NCI-H1105 (cell line): Measurements from ENCODE around the gene KDM2B.

Source experiments
- DNase-seq: peaks from one replicate; lab custom pipeline; 2025; lab: John Stamatoyannopoulos, UW

Gene KDM2B

GRCh38 chr12:121530600-121531355 is 50.0 kb downstream of the KDM2B start:
- no peak for DNase-seq

DNA sequence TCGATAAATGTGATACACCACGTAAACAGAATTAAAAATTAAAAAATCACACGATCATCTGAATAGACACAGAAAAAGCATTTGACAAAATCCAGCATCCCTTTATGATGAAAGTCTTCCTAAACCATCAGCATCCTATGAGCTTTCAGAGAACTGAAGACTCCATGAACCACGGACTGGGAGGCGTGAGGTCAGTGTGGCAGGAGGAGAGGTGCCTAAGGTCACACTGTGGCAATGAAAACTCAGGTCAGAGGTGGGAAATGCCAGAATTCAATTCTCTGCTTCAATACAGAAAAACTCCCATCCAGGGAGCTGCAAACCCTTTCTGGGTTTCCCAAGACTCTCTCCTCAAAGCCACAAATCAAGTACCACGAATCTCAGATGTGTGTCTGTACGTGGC is 51.6 kb downstream of the KDM2B start:
- no peak for DNase-seq

GRCh38 chr12:121525411-121525810 is 55.4 kb downstream of the KDM2B start:
- no peak for DNase-seq

- no peak for DNase-seq
Measured at GRCh38 chr12:121524196-121524916, 56.5 kb downstream of the KDM2B start.

- DNase-seq: no peak
Measured at GRCh38 chr12:121523741-121524140, 57.1 kb downstream of the KDM2B start.

DNA sequence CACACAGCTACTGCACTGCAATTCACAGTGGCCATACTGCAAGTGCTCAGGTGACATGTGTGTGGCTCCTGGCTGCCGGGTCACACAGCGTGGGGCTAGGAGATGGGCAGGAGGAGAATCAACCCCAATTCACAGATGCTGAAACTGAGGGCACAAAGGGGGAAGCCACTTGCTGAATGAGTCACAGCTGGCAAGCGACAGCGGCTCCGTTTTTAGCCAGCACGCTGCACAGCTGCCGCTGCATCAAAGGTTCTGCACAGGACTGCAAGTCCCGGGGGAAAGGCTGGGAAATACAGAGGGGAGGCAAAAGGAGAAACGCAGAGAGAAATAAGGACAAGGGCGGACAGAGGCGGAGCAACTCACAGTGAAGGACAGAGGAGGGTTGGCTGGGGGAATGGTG is 57.9 kb downstream of the KDM2B start:
- DNase-seq: no peak

DNA sequence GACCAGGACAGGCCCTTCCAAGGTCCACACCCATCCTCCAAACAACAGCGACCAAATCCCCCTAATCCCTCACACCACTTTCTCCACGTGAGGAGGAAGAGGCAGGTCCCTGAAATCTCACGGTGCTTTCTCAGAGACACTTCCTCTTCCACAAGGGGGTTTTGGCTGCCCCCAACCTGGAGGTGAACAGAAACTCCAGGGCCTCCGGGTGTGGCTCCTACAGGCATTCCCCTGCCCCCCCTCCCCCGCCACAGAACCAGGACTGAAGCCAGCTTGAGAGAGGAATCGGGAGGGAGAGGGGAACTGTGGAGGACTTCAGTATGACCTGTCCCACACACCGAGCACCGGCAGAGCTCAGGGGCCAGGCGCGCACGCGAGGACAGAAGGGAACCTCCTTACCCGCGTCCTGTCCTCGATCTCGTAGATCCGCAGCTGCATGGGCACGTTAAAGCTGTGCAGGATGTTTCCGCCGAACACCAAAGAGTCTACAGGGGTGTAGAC is 60.2 kb downstream of the KDM2B start:
- DNase-seq: no peak

- DNase-seq: no peak
Measured at GRCh38 chr12:121520119-121520518, 60.7 kb downstream of the KDM2B start.

DNA sequence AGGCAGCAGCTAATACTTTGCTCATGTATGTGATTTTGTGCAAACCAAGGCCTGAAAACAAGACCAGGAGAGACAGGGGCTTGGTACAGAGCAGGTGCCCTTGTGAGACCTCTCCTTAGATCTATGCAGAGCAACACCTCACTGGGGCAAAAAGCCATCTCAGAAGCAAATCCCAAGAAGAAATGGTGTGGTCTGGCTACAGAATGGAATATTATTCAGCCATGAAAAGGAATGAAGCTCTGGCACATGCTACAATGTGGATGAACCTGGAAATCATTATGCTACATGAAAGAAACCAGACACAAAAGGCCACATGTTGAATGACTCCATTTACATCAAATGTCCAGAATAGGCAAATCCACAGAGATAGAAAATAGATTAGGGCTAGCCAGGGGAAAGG is 61.6 kb downstream of the KDM2B start:
- no peak for DNase-seq

- DNase-seq: no peak
Measured at GRCh38 chr12:121518656-121519055, 62.2 kb downstream of the KDM2B start.

DNA sequence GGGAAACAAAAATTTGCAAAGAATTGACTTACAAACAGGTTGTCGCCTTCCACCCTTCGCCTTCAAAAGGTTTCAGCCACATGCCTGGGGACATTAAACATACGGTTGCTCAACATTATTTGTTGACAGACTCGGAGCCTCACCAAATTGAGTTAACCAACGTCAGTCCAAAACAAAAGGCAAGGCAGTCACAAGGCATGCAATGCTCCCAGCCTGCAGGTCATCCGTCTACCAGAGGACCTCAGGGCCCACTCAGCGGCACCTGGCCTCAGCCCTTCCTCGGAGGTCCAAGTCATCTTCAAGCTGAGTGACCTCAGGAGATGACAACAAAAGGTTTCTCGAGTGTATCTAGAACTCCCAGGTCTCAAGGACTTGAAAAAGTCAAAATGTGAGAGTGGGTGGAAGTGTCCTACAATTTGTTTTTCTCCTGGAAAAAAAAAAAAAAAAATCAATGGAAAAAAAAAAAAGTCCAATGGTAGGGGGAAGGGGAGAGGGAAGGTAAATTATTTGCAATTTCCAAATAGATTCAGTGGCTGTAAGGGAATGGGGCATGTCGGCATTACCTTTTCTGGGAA is 64.3 kb downstream of the KDM2B start:
- DNase-seq: no peak

- no peak for DNase-seq
Measured at GRCh38 chr12:121515615-121516014, 65.2 kb downstream of the KDM2B start.

DNA sequence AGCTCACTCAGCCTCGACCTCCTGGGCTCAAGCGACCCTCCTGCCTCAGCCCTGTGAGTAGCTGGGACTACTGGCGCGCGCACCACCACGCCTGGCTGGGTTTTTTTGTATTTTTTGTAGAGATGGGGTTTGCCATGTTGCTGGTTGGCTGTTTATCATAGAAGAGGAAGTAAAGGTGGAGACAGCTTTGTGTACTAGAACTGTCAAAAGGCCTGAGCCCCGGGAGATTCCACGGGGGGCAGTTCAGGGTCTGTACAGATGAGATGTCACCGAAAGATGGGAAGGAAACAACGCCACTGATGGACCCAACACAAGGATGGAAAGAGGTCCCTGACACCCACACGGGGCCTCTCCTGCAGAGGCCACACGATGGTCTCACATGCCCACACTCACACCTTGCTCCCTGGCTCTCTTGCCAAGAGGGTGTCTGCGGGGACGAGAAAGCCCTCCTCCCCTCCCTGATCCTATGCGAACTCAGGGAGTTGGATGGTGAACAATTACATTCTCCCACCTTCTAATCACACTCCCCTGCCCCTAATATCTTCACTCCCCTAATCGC is 66.6 kb downstream of the KDM2B start:
- no peak for DNase-seq

GRCh38 chr12:121513464-121514183 is 67.2 kb downstream of the KDM2B start:
- DNase-seq: no peak

GRCh38 chr12:121512561-121512960 is 68.3 kb downstream of the KDM2B start:
- DNase-seq: no peak

GRCh38 chr12:121511916-121512315 is 68.9 kb downstream of the KDM2B start:
- DNase-seq: no peak

GRCh38 chr12:121509339-121509738 is 71.5 kb downstream of the KDM2B start:
- DNase-seq: no peak

DNA sequence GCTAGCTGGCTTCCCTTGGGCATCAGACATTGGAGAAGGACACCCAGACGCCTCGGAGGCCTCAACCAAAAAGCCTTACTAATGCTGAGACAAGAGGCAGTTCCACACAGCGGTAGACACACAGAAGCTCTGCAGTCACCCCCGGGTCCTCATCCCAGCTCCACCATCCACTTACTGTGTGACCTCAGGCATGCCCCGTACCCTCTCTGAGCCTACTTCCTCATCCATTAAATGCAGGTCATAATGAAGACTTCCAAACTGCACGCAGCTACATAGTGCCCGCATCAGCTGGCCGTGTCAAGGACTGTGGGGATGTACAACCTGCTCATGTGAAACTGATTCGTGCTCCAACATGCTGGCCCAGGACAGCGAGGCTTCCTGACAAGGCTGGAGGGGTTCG is 72.3 kb downstream of the KDM2B start:
- no peak for DNase-seq

GRCh38 chr12:121507984-121508383 is 72.8 kb downstream of the KDM2B start:
- DNase-seq: no peak

GRCh38 chr12:121507245-121507644 is 73.6 kb downstream of the KDM2B start:
- DNase-seq: no peak

- no peak for DNase-seq
Measured at GRCh38 chr12:121505513-121505912, 75.3 kb downstream of the KDM2B start.

- no peak for DNase-seq
Measured at GRCh38 chr12:121504505-121504904, 76.3 kb downstream of the KDM2B start.
